ENCODE data around the gene TMEM245. TPM values are rescaled to one million over a fixed set of nuclear protein-coding genes. Genes with fewer than 3 reads are reported as not detected.

The TMEM245 gene
- total RNA-seq: 10 to 100 TPM; 23.9 to 26.7 TPM

DNA sequence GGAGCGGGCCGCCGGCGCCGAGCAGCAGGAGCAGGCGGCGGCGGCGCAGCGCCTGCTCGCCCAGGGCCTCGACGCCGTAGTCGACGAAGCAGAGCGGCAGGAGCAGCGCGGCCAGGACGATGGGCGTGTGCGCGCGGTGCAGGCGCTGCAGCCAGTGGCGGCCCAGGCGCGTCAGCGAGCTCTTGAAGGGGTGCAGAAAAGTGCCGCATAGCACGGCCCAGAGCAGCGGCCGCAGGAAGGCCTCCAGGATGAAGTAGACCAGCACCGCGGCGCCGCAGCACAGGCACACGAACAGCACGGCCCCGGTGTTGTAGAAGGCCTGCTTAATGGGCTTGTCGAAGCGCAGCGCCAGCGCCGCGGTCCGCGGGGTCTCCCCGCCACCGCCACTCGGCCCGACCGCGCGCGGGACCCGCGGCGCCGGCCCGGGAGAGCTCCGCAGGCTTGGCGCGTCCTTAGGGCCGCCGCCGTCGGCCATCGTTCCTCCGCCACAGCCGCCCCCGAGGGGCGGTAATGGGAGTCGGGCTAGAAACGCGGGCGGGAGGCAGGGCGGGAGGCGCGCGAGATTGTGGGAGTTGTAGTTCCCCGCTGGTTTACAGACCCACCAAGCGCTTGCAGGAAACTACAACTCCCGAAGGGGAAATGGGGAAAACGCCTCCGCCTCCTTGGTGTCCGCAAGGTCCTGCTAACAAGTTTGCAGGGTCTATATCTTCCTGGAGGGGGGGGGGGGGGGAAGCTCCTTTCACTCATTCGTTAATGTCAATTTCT is at the start of gene TMEM245:
Gene TMEM245 (minus strand): TSS at position 509 of the 765 bp plus-strand sequence. CDS start 34 bp downstream, at position 475.
- DNase-seq (ENCODE audit: low spot score): peak; percentile 95
- Mint-ChIP-seq H3K4me1 (ENCODE audit: low read depth in 2 of 2) (peaks cover 26 to 35% of the 10 kb centered on the region in 2 donors), H3K9me3 (no peaks in the 10 kb centered on the region), H3K4me3 (peak within 1 kb of the TSS; percentile 93), H3K36me3 (peaks cover 6% of the 10 kb centered on the region), H3K27me3 (no peaks in the 10 kb centered on the region), H3K27ac (peak within 1 kb of the TSS; percentile 65 to 87)
- ATAC-seq: peak; percentile 96 to 98

DNA sequence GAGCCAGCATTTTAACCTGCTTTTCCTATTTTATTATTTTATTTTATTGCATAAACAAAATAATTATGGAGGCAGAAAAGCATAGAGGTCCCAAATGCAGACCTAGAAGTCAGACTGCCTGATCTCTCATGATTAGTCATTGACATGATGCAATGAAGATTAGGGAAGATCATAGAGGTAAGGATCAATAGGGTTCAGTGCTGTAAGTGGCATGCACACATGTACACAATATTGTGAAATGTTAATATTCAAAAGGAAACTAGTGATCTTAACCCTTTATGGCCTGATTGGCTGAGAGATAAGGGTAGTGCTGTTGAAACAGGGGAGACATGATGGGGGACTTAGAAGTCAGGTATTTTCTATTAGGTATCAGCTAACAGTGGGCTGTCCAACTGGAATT is 48.4 kb upstream of the TMEM245 start:
- Mint-ChIP-seq H3K27me3 (peaks cover 42 to 54% of the 10 kb centered on the region in 2 donors), H3K4me3 (no peak overlapping the region), H3K36me3 (no peaks in the 10 kb centered on the region), H3K27ac (no peak overlapping the region), H3K4me1 (ENCODE audit: low read depth in 2 of 2) (peaks cover 0 to 2% of the 10 kb centered on the region in 2 donors), H3K9me3 (no peaks in the 10 kb centered on the region)
- ATAC-seq (no peak), DNase-seq (ENCODE audit: low spot score) (no peak)

DNA sequence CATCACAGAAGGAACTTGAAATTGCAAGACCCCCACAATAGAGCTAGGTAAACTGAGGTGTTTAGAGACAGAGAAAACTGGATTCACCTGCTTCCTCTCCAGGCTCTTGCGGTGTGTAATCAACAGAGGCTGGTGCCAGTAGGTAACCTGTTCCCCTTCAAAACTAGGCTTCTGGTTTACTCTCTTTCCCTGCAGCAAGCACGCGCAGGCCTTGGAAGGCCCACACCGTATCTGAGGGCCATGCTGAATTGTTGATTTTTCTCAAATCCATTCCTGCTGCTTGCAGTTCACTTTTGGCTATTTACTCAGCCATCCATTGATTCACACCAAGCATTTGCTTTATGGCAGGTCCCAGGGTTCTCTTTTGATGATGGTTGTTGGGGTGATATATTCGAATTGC is 48.0 kb upstream of the TMEM245 start:
- ATAC-seq: no peak
- Mint-ChIP-seq H3K4me3 (no peak overlapping the region), H3K4me1 (ENCODE audit: low read depth in 2 of 2) (peaks cover 0 to 2% of the 10 kb centered on the region in 2 donors), H3K27ac (no peak overlapping the region), H3K36me3 (no peaks in the 10 kb centered on the region), H3K27me3 (peaks cover 44 to 54% of the 10 kb centered on the region in 2 donors), H3K9me3 (no peaks in the 10 kb centered on the region)
- DNase-seq (ENCODE audit: low spot score): no peak

DNA sequence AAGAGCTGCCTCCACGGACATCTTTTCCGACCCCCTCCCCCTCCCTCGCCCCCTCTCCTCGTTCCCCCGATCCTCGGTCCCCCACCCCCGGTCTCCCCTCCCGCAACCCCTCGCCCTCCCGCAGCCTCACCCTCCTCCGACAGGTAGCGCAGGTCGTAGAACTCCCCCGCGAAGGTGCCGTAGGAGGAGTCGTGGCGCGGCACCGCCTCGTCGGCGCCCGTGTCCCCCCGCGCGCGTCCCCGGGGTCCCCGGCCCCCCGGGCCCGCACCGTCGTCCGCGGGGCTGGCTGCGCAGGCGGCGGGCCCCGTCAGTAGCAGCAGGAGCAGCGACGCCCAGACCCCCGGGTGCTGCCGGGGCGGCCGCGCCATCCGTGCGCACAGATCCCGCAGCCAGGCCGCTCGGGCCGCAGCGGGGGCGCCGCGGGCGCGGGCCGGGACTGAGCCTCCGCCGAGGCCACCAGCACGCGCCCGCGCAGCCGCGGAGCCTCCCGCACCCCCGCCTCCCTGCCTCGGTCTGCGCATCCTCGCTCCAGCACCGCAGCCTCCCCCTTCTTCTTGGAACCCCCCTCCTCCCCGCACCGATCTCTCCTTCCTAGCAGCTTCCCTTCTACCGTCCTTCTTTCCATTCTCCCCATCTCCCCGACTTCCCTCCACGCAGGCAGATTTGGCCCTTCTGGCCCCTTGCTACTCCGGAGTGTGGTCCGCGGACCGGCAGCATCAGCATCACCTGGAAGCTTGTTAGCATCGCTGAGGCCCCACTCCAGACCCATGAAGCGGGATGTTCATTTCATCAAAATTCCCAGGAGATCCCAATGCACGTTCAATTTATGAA is 47.2 kb upstream of the TMEM245 start, which contains the start of gene FRRS1L:
Gene FRRS1L (minus strand): TSS at position 479 of the 831 bp plus-strand sequence. CDS start 111 bp downstream, at position 368.
- peaks cover 42 to 51% of the 10 kb centered on the region in 2 donors for H3K27me3 Mint-ChIP-seq
- DNase-seq (ENCODE audit: low spot score) (no peak), ATAC-seq (no peak)
- no peak within 1 kb of the TSS for H3K4me3 Mint-ChIP-seq
- H3K27ac Mint-ChIP-seq: no peak within 1 kb of the TSS
- H3K9me3 Mint-ChIP-seq: no peaks in the 10 kb centered on the region
- no peaks in the 10 kb centered on the region for H3K36me3 Mint-ChIP-seq
- peaks cover 0 to 2% of the 10 kb centered on the region in 2 donors for H3K4me1 Mint-ChIP-seq (ENCODE audit: low read depth in 2 of 2)

DNA sequence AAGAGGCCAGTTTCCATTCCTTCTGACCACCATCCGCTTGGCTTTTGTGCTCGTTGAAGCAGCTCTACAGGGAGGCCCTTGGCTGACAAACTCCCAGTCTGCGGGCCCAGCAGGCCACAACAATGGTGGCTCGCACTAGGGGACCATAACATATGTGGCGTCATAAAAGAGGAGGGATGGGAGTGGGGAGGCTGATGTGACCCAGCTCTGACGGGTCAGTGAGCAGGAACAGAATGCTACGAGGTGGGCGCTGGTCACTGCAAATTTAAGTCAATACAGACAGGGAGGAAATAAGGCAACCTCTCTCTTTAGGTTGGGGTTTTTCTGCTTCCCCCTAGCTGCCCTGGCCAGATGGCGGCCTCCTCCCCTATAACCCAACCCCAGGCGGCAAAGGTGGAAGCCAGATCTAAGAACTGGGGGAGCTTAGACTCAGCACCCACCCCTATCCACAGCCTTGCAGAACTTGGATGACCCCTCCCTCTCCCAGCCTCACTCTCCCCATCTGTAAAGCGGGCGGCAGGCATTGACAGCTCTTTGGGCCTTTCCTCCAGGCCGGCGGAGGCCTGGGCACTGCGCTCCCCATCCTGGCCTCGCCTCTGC is 46.5 kb upstream of the TMEM245 start:
- ATAC-seq (no peak), DNase-seq (ENCODE audit: low spot score) (no peak)
- Mint-ChIP-seq H3K36me3 (no peaks in the 10 kb centered on the region), H3K27me3 (peaks cover 41 to 48% of the 10 kb centered on the region in 2 donors), H3K27ac (no peak overlapping the region), H3K4me1 (ENCODE audit: low read depth in 2 of 2) (peaks cover 0 to 2% of the 10 kb centered on the region in 2 donors), H3K4me3 (no peak overlapping the region), H3K9me3 (no peaks in the 10 kb centered on the region)

DNA sequence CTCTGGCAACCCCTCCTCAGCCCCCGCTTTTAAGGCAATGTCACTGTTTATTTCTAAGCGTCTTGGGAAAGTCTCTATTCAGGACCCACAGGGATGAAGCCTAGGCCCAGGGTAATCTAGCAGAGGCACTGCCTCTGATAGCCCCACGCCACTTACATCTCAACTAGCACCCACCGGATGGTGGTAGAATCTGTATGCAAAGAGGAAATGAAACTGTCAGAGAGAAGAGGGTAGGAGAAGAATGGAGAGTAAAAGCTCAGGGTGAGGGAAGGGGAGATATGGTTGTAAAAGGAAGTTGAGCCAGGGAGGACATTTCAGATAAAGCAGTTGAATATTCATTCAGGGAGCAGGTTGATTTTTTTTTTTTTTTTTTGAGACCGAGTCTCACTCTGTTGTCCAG is 44.3 kb upstream of the TMEM245 start:
- Mint-ChIP-seq H3K27me3 (peaks cover 42 to 49% of the 10 kb centered on the region in 2 donors), H3K4me3 (no peak overlapping the region), H3K9me3 (no peaks in the 10 kb centered on the region), H3K36me3 (no peaks in the 10 kb centered on the region), H3K27ac (no peak overlapping the region), H3K4me1 (ENCODE audit: low read depth in 2 of 2) (peaks cover 0 to 2% of the 10 kb centered on the region in 2 donors)
- DNase-seq (ENCODE audit: low spot score) (no peak), ATAC-seq (peak; percentile 13 to 26)

DNA sequence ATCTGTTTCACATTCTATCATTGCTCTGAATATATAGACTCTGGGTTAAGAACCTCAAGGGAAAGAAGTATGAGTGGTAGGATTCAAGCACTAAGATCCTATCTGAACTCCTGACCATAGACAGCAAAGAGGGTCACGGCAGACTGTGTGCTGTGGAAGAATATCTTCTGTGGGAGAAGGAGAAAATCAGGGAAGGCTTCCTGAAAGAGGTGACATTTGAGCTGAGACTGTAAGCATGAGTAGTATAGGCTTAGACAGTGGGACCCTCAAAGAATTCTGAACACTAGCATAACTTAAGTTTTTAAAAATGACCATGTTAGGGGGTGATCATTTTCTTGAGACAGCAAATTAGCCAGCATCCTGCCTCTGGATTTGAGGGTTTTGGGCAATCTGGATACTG is 43.4 kb upstream of the TMEM245 start:
- H3K27me3 Mint-ChIP-seq: peaks cover 43 to 51% of the 10 kb centered on the region in 2 donors
- peaks cover 0 to 2% of the 10 kb centered on the region in 2 donors for H3K4me1 Mint-ChIP-seq (ENCODE audit: low read depth in 2 of 2)
- DNase-seq (ENCODE audit: low spot score) (no peak), ATAC-seq (no peak)
- H3K9me3 Mint-ChIP-seq: no peaks in the 10 kb centered on the region
- no peak overlapping the region for H3K4me3 Mint-ChIP-seq
- H3K36me3 Mint-ChIP-seq: no peaks in the 10 kb centered on the region
- H3K27ac Mint-ChIP-seq: no peak overlapping the region

DNA sequence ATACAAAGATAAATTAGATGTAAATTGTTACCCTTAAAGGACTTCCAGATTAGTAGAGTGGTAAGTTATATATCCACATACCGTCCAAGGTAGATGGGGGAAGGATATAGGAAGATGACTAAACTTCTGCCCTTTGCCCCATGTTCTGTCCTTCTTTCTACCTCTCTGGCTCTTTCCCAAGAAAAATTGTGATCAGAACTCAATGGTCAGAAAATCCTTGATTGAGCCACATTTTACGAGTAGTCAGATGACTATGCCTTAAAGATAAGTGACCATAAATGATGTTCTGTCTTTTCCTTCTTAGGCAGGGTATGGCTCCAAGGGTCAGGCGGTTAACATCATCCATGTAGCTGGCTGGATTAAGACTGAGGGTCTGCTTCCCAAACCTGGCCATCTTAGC is 42.9 kb upstream of the TMEM245 start:
- no peak overlapping the region for H3K27ac Mint-ChIP-seq
- no peak for DNase-seq (ENCODE audit: low spot score)
- ATAC-seq: no peak
- peaks cover 0 to 2% of the 10 kb centered on the region in 2 donors for H3K4me1 Mint-ChIP-seq (ENCODE audit: low read depth in 2 of 2)
- H3K36me3 Mint-ChIP-seq: no peaks in the 10 kb centered on the region
- H3K27me3 Mint-ChIP-seq: peaks cover 42 to 53% of the 10 kb centered on the region in 2 donors
- no peaks in the 10 kb centered on the region for H3K9me3 Mint-ChIP-seq
- no peak overlapping the region for H3K4me3 Mint-ChIP-seq

DNA sequence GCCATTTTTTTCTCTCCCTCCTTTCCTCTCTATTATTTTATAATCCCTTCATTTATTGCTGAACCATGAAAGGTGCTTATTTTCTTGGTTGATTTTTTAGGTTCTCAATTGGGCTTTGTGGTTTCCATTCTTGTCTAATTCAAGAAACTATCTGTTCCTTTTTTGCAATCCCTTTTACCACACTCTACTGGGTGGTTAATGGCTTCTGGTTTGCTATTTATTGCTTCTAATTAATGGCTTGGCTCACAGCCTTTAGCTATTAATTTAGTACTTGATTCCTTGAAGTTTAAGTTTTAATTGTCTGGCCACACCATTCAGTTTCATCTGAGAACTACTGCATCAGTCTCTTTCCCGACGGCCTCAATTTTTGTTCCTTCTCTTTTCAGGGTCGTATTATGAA is 41.7 kb upstream of the TMEM245 start:
- Mint-ChIP-seq H3K4me3 (no peak overlapping the region), H3K27me3 (peaks cover 42 to 49% of the 10 kb centered on the region in 2 donors), H3K27ac (no peak overlapping the region), H3K9me3 (no peaks in the 10 kb centered on the region), H3K4me1 (ENCODE audit: low read depth in 2 of 2) (no peaks in the 10 kb centered on the region), H3K36me3 (no peaks in the 10 kb centered on the region)
- DNase-seq (ENCODE audit: low spot score) (no peak), ATAC-seq (no peak)

DNA sequence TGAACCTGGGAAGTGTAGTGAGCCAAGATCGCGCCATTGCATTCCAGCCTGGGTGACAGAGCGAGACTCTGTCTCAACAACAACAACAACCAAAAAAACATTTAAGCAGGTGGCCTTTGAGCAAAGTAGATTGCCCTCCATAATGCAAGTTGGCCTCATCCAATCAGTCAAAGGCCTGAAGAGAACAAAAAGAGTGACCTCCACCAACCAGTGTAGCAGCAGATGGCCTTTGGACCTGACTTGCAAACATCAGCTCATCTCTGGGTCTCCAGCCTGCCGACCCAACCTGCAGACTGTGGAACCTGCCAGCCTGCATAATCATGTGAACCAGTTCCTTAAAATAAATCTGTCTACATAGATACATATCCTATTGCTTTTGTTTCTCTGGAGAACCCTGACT is 39.8 kb upstream of the TMEM245 start:
- no peak overlapping the region for H3K27ac Mint-ChIP-seq
- no peaks in the 10 kb centered on the region for H3K9me3 Mint-ChIP-seq
- DNase-seq (ENCODE audit: low spot score): no peak
- ATAC-seq: no peak
- no peak overlapping the region for H3K4me3 Mint-ChIP-seq
- no peaks in the 10 kb centered on the region for H3K4me1 Mint-ChIP-seq (ENCODE audit: low read depth in 2 of 2)
- H3K36me3 Mint-ChIP-seq: no peaks in the 10 kb centered on the region
- H3K27me3 Mint-ChIP-seq: peaks cover 30 to 33% of the 10 kb centered on the region in 2 donors

DNA sequence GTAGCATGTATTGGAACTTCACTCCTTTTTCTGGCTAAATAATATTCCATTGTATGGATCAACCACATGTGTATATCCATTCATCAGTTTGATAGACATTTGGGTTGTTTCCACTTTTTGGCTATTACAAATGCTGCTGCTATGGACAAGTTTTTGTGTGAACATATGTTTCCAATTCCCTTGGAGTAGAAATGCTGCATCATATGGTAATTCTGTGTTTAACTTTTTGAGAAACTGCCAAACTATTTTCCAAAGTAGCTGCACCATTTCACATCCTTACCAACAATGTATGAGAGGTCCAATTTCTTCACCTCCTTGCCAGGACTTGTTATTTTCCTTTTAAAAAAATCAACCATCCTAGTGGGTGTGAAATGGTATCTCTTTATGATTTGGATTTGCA is 38.9 kb upstream of the TMEM245 start:
- no peak overlapping the region for H3K27ac Mint-ChIP-seq
- H3K4me3 Mint-ChIP-seq: no peak overlapping the region
- ATAC-seq (no peak), DNase-seq (ENCODE audit: low spot score) (no peak)
- H3K27me3 Mint-ChIP-seq: peaks cover 24 to 30% of the 10 kb centered on the region in 2 donors
- H3K36me3 Mint-ChIP-seq: no peaks in the 10 kb centered on the region
- no peaks in the 10 kb centered on the region for H3K4me1 Mint-ChIP-seq (ENCODE audit: low read depth in 2 of 2)
- no peaks in the 10 kb centered on the region for H3K9me3 Mint-ChIP-seq

DNA sequence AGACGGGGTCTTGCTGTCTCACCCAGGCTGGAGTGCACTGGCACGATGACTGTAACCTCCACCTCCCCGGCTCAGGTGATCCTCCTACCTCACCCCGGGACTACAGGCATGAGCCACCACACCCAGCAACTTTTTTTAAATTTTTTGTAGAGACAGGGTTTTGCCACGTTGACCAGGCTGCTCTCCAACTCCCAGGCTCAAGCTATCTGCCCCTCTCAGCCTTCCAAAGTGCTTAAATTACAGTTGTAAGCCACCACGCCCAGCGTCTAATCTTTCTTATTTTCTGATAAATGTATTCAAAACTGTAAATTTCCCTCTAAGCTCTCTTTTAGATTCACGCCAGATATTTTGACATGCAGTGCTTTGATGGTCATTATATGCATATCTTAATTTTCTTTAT is 37.0 kb upstream of the TMEM245 start:
- Mint-ChIP-seq H3K4me3 (no peak overlapping the region), H3K27ac (no peak overlapping the region), H3K4me1 (ENCODE audit: low read depth in 2 of 2) (no peaks in the 10 kb centered on the region), H3K27me3 (peaks cover 24 to 28% of the 10 kb centered on the region in 2 donors), H3K9me3 (no peaks in the 10 kb centered on the region), H3K36me3 (no peaks in the 10 kb centered on the region)
- DNase-seq (ENCODE audit: low spot score): no peak
- no peak for ATAC-seq

DNA sequence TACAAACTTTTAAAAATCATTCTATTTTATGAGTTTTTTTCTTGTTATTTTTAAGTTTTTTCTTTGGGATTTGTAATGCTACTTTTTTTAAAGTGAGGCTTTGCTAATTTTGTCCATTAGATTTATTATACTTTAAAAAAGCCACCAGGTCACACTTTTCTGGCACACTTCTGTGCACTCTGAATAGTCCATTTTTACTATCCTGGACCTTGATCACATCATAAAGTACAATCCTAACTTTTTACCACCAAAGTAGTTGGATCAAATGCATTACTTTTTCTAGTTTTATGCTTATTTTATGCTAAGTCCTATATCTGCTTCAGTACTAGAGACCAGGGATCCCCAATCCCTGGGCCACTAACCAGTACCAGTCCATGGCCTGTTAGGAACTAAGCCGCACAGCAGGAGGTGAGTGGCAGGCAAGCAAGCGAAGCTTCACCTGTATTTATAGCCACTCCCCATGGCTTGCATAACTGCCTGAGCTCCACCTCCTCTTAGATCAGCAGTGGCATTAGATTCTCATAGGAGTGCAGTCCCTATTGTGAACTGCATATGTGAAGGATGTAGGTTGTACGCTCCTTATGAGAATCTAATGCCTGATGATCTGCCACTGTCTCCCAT is 31.3 kb upstream of the TMEM245 start:
- Mint-ChIP-seq H3K27me3 (peaks cover 0 to 11% of the 10 kb centered on the region in 2 donors), H3K27ac (no peak overlapping the region), H3K9me3 (no peaks in the 10 kb centered on the region), H3K36me3 (no peaks in the 10 kb centered on the region), H3K4me1 (ENCODE audit: low read depth in 2 of 2) (no peaks in the 10 kb centered on the region), H3K4me3 (no peak overlapping the region)
- DNase-seq (ENCODE audit: low spot score) (no peak), ATAC-seq (no peak)
